Choroid plexus epithelial cell (primary cell): Measurements from ENCODE around the gene FANK1.
A peak's percentile ranks its signal among the peaks of the same experiment; 100 is the strongest.

Experiments
- DNase-seq: peaks from one replicate; pipeline ENCODE4 v3.0.0-alpha.2; 2010; ENCODE audit warnings: low read depth
- H3K4me3 ChIP-seq: 2 replicates; pipeline ENCODE4 v1.5.1; 2011; ENCODE audit warnings: low read depth, mild to moderate bottlenecking, control low read depth, low read length, moderate library complexity
- CTCF ChIP-seq: conservative IDR thresholded peaks from 2 replicates; pipeline ENCODE4 v1.5.1; 2011; ENCODE audit warnings: low read depth, mild to moderate bottlenecking, control low read depth, inconsistent platforms, low read length, moderate library complexity

The FANK1 gene

GRCh38 chr10:126006264-126006663, 109.9 kb downstream of the FANK1 start:
- DNase-seq: no peak
- no peak overlapping the region for H3K4me3 ChIP-seq
- no peak for TF ChIP-seq CTCF

DNA sequence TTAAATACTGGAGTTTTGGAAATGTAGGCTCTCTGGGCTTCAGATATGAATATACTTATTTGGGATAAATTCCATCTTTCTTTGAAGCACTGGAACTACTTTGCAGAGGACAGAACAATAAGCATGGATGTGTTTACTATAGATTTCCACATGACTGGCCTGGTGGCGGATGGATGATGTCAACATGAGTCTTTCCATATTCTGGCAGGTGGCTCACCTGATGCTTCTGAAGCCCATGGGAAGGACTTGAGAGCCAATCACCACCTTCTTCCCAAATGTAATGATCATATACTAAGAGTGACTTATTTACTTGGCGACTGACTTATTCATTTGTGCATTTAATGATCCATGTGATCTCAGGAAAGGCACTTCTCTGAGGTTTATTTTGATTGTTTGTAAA, 110.5 kb downstream of the FANK1 start:
- no peak overlapping the region for H3K4me3 ChIP-seq
- no peak for DNase-seq
- no peak for TF ChIP-seq CTCF

- H3K4me3 ChIP-seq: no peak overlapping the region
- TF ChIP-seq CTCF: no peak
- DNase-seq: no peak
Observed at GRCh38 chr10:126009650-126010049, 113.3 kb downstream of the FANK1 start.

DNA sequence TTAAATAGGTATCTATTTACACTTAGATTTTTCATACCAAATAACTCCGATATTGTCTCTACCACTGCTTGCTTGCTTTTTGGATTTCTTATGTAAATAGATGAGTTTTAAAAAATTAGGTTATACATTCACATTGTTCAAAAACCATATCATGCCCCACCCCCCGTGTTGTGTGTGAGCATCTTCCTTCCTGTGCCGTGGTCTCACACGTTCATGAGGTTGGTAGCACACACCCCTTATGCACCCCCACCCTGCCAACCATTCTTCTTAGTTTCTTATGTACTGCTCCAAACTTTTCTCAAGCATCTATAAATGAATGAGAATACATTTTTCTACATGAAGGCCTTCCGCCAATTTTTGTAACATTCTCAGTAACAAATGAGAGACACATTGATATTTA, 115.6 kb downstream of the FANK1 start:
- DNase-seq: no peak
- TF ChIP-seq CTCF: no peak
- no peak overlapping the region for H3K4me3 ChIP-seq

- no peak overlapping the region for H3K4me3 ChIP-seq
- peak; percentile 31 for DNase-seq
- no peak for TF ChIP-seq CTCF
Observed at GRCh38 chr10:126012485-126012884, 116.1 kb downstream of the FANK1 start.

GRCh38 chr10:126013489-126014281, 117.3 kb downstream of the FANK1 start:
- DNase-seq: peak; percentile 80

More at GRCh38 chr10:126013489-126014281, 117.3 kb downstream of the FANK1 start:
- no peak for TF ChIP-seq CTCF
- H3K4me3 ChIP-seq: no peak overlapping the region
